B cell (primary cell): ENCODE results near the gene REM2. TPM values are rescaled to one million over a fixed set of nuclear protein-coding genes. Genes with fewer than 3 reads are reported as not detected.

Experiments
- ATAC-seq: fragments of 200-7000 bp; cut with Tn5 transposase; one replicate; pipeline ENCODE4 v1.10.0; 2021; ENCODE audit warnings: low read depth, mild to moderate bottlenecking, moderate number of reproducible peaks, moderate library complexity
- CTCF ChIA-PET: fragments of 350-600 bp; sonication (Branson Sonifier 250); formaldehyde crosslinking; loops from one replicate; lab custom pipeline; 2021; ENCODE audit warnings: antibody characterized with exemption, inconsistent platforms; lab: Charles Lee
- POLR2A ChIA-PET: fragments of 350-600 bp; sonication (Branson Sonifier 250); formaldehyde crosslinking; loops from one replicate; lab custom pipeline; 2021; ENCODE audit warnings: antibody characterized with exemption; lab: Charles Lee
- DNase-seq: peaks from one replicate; pipeline ENCODE4 v3.0.0; 2013
- H2AFZ ChIP-seq: 2 replicates; pipeline ENCODE4 v1.6.1; 2012; ENCODE audit warnings: mild to moderate bottlenecking, low read depth, low read length; ENCODE audit not compliant: insufficient read depth, poor library complexity, severe bottlenecking
- H3K27ac ChIP-seq, 2 donors: 1 replicate in 1 of 2; 2 replicates in 1 of 2; pipeline ENCODE4 v1.5.1; 2012 to 2013; ENCODE audit warnings: low read length in 2 of 2, mild to moderate bottlenecking in 2 of 2, moderate library complexity in 1 of 2
- H3K27me3 ChIP-seq, 4 experiments: fragments of 200-600 bp in 1 of 4; sonication (generic) in 1 of 4; replicated peaks in 1 of 4; 1 replicate in 2 of 4; 2 replicates in 2 of 4; pipeline versions ENCODE4 v1.6.1 to v1.7.0; 2013 to 2016; ENCODE audit warnings: low read length in 3 of 4, mild to moderate bottlenecking in 2 of 4, mixed read lengths in 1 of 4, moderate library complexity in 1 of 4; ENCODE audit not compliant: insufficient read depth in 4 of 4, control insufficient read depth in 3 of 4; ENCODE audit errors: control extremely low read depth in 1 of 4
- H3K36me3 ChIP-seq, 2 experiments: replicated peaks in 1 of 2; 1 replicate in 1 of 2; 2 replicates in 1 of 2; pipeline versions ENCODE4 v1.6.1 to v1.7.1; 2013; ENCODE audit warnings: low read length in 1 of 2; ENCODE audit not compliant: insufficient read depth in 2 of 2, control insufficient read depth in 1 of 2; ENCODE audit errors: control extremely low read depth in 1 of 2, extremely low read depth in 1 of 2
- H3K4me1 ChIP-seq, 2 donors: fragments of 200-600 bp in 1 of 2; sonication (generic) in 1 of 2; 1 replicate in 1 of 2; 2 replicates in 1 of 2; pipeline versions ENCODE4 v1.5.1 to v1.6.1; 2013 to 2017; ENCODE audit warnings: low read length in 2 of 2; ENCODE audit not compliant: control insufficient read depth in 2 of 2, insufficient read depth in 2 of 2
- H3K4me2 ChIP-seq: replicated peaks from 2 replicates; pipeline ENCODE3; 2012; ENCODE audit warnings: mild to moderate bottlenecking, low read depth, low read length; ENCODE audit not compliant: poor library complexity, severe bottlenecking
- H3K4me3 ChIP-seq, 5 experiments: fragments of 200-600 bp in 1 of 5; sonication (generic) in 1 of 5; 1 replicate in 3 of 5; 2 replicates in 2 of 5; pipeline versions ENCODE4 v1.5.1 to v1.7.0; 2011 to 2016; ENCODE audit warnings: low read length in 4 of 5, mild to moderate bottlenecking in 4 of 5, low read depth in 2 of 5, control low read depth in 1 of 5, moderate library complexity in 1 of 5; ENCODE audit not compliant: insufficient read depth in 1 of 5; ENCODE audit errors: control extremely low read depth in 1 of 5, extremely low read depth in 1 of 5
- H3K79me2 ChIP-seq: fragments of 200-600 bp; sonication (generic); one replicate; pipeline ENCODE4 v1.6.0; 2016; ENCODE audit warnings: low read length; ENCODE audit not compliant: control insufficient read depth, insufficient read depth
- H3K9ac ChIP-seq: fragments of 200-600 bp; sonication (generic); 2 replicates; pipeline ENCODE4 v1.6.1; 2017; ENCODE audit warnings: mild to moderate bottlenecking, low read length, moderate library complexity
- H3K9me3 ChIP-seq, 3 donors: one replicate each; pipeline versions ENCODE4 v1.6.1 to v1.7.1; 2013; ENCODE audit warnings: low read length in 2 of 3; ENCODE audit not compliant: control insufficient read depth in 2 of 3, insufficient read depth in 1 of 3; ENCODE audit errors: control extremely low read depth in 1 of 3
- H4K20me1 ChIP-seq: 2 replicates; pipeline ENCODE4 v1.6.0; 2012; ENCODE audit warnings: mild to moderate bottlenecking, low read length; ENCODE audit not compliant: insufficient read depth, control insufficient read depth, poor library complexity, severe bottlenecking
- H3K27ac Mint-ChIP-seq: one replicate; pipeline ENCODE4 v1.8.0; 2021; ENCODE audit warnings: mixed read lengths
- H3K27me3 Mint-ChIP-seq: one replicate; pipeline ENCODE4 v1.8.0; 2021; ENCODE audit warnings: mixed read lengths
- H3K4me1 Mint-ChIP-seq: one replicate; pipeline ENCODE4 v1.8.0; 2021; ENCODE audit warnings: mixed read lengths
- H3K4me3 Mint-ChIP-seq: one replicate; pipeline ENCODE4 v1.8.0; 2021; ENCODE audit warnings: mixed read lengths
- H3K9me3 Mint-ChIP-seq: one replicate; pipeline ENCODE4 v1.8.0; 2022; ENCODE audit warnings: mixed read lengths; ENCODE audit not compliant: insufficient read depth
- EZH2 ChIP-seq: IDR thresholded peaks from 2 replicates; pipeline ENCODE4 v1.6.1; 2012; ENCODE audit warnings: borderline replicate concordance, low read depth, mild to moderate bottlenecking, moderate library complexity, low read length; ENCODE audit not compliant: insufficient read depth, poor library complexity, severe bottlenecking
- WGBS: methylation state at CpG from one replicate; pipeline ENCODE4 v1.1.5; 2013; ENCODE audit warnings: missing lambda C conversion rate; ENCODE audit not compliant: insufficient coverage; 5-methylcytosine and 5-hydroxymethylcytosine counted together
- intact Hi-C: fragments of 100-400 bp; cut with micrococcal nuclease; formaldehyde crosslinking; loops from one replicate; pipeline ENCODE4 v1.10.0; 2022
- polyA plus RNA-seq: library from polyadenylated mRNA; depleted of rRNA; stranded (reverse); fragments of >200 nt; gene quantifications from 2 replicates; pipeline ENCODE4 v1.2.3, GENCODE V29; 2012
- total RNA-seq, 2 donors: library from RNA; stranded (reverse); fragments of 120-200 nt in 1 of 2; gene quantifications; 1 replicate in 1 of 2; 2 replicates in 1 of 2; pipeline versions ENCODE4 v1.2.3 to v1.2.4, GENCODE V29; 2013 to 2022
- TF ChIP-seq, protein P1 (sequence below): fragments of 200-600 bp; IDR thresholded peaks from one replicate; pipeline ENCODE4 v1.8.0; 2022; ENCODE audit warnings: antibody characterized with exemption, mild to moderate bottlenecking

REM2 gene
- total and polyA plus RNA-seq, 2 donors (not counting 1 experiment from before 2014, with no cell fraction given) = 5.6 to 12.9 TPM

GRCh38 chr14:22838631-22839041 lies 44.4 kb upstream of the REM2 start:
- Histone ChIP-seq H3K27me3 (peaks cover 0 to 29% (median 11%) of the 10 kb centered on the region in 4 experiments), H3K4me2 (no peak overlapping the region), H4K20me1 (no peaks in the 10 kb centered on the region), H3K9ac (no peak overlapping the region), H3K4me3 (no peak overlapping the region), H3K4me1 (peaks cover 18 to 22% of the 10 kb centered on the region in 2 donors), H3K9me3 (peaks cover 0 to 5% (median 0%) of the 10 kb centered on the region in 3 donors), H2AFZ (no peak overlapping the region), H3K79me2 (no peaks in the 10 kb centered on the region), H3K27ac (no peak overlapping the region), H3K36me3 (peaks cover 7 to 19% of the 10 kb centered on the region in 2 experiments)
- intact Hi-C loops = no loop called here
- Mint-ChIP-seq H3K9me3 (no peaks in the 10 kb centered on the region), H3K4me1 (peaks cover 19% of the 10 kb centered on the region), H3K27ac (peak overlapping the region; percentile 62), H3K27me3 (peaks cover 4% of the 10 kb centered on the region), H3K4me3 (peak overlapping the region; percentile 14)
- DNase-seq (no peak), ATAC-seq (no peak)
- TF ChIP-seq, protein P1, sequence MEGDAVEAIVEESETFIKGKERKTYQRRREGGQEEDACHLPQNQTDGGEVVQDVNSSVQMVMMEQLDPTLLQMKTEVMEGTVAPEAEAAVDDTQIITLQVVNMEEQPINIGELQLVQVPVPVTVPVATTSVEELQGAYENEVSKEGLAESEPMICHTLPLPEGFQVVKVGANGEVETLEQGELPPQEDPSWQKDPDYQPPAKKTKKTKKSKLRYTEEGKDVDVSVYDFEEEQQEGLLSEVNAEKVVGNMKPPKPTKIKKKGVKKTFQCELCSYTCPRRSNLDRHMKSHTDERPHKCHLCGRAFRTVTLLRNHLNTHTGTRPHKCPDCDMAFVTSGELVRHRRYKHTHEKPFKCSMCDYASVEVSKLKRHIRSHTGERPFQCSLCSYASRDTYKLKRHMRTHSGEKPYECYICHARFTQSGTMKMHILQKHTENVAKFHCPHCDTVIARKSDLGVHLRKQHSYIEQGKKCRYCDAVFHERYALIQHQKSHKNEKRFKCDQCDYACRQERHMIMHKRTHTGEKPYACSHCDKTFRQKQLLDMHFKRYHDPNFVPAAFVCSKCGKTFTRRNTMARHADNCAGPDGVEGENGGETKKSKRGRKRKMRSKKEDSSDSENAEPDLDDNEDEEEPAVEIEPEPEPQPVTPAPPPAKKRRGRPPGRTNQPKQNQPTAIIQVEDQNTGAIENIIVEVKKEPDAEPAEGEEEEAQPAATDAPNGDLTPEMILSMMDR = no peak
- no peak for TF ChIP-seq EZH2
- WGBS = 65% methylated on average over 2 of the region's 6 CpGs
- CTCF ChIA-PET = interaction anchor here (0.6 to 5.0 kb wide), 8 partner anchors 8 to 254 kb away, joined by 3 to 62 read pairs (median 6); no protein-coding TSS in a partner anchor
- POLR2A ChIA-PET = interaction anchor here (0.7 kb wide), 1 partner anchor 62 kb away, joined by 3 read pairs; no protein-coding TSS in a partner anchor

GRCh38 chr14:22839159-22839779 lies 43.8 kb upstream of the REM2 start:
- Histone ChIP-seq H3K9ac (no peak overlapping the region), H3K4me2 (no peak overlapping the region), H3K27ac (no peak overlapping the region), H2AFZ (no peak overlapping the region), H3K4me1 (peaks cover 18 to 22% of the 10 kb centered on the region in 2 donors), H4K20me1 (no peaks in the 10 kb centered on the region), H3K9me3 (peaks cover 0 to 5% (median 0%) of the 10 kb centered on the region in 3 donors), H3K4me3 (no peak overlapping the region), H3K36me3 (peaks cover 2 to 13% of the 10 kb centered on the region in 2 experiments), H3K27me3 (peaks cover 0 to 29% (median 11%) of the 10 kb centered on the region in 4 experiments), H3K79me2 (no peaks in the 10 kb centered on the region)
- ATAC-seq (no peak), DNase-seq (no peak)
- POLR2A ChIA-PET = interaction anchor here (0.5 to 1.3 kb wide), 2 partner anchors 45 to 241 kb away, joined by 3 read pairs; partner anchors contain the start of gene ABHD4
- TF ChIP-seq, protein P1 = no peak
- no peak for TF ChIP-seq EZH2
- Mint-ChIP-seq H3K4me1 (peaks cover 19% of the 10 kb centered on the region), H3K4me3 (peak overlapping the region; percentile 14), H3K27ac (peak overlapping the region; percentile 62), H3K9me3 (no peaks in the 10 kb centered on the region), H3K27me3 (peaks cover 4% of the 10 kb centered on the region)
- WGBS = 84% methylated on average over 5 of the region's 6 CpGs
- CTCF ChIA-PET = interaction anchor here (0.6 to 5.0 kb wide), 8 partner anchors 9 to 255 kb away, joined by 3 to 62 read pairs (median 6); no protein-coding TSS in a partner anchor
- intact Hi-C loops = no loop called here
